ENCODE data around the gene CREM. TPM values are rescaled to one million over a fixed set of nuclear protein-coding genes. Genes with fewer than 3 reads are reported as not detected.

CREM gene
- total RNA-seq, 1 donor from 2014 or later, result 19.3 TPM

DNA sequence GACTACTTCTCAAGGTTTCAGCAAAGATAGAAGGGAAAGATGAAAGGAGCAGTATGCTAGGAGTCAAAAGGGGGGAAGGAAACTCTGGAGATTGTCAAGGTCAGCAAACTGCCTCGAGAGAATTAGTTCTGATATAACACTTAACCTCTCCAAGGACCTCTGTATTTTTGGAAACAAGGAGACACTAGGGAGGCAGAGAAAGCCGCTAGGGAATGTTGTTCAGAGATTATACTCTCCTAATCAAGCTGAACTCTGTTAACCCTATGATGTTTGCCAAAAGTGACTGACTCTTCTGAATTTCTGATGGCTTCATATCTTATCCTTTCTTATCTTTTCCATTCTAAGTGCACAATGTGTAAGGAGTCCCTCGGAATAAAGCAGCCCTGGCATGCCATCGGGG lies 27.1 kb downstream of the CREM start:
- no peaks in the 10 kb centered on the region for H3K9me3 ChIP-seq
- TF ChIP-seq, protein P1, sequence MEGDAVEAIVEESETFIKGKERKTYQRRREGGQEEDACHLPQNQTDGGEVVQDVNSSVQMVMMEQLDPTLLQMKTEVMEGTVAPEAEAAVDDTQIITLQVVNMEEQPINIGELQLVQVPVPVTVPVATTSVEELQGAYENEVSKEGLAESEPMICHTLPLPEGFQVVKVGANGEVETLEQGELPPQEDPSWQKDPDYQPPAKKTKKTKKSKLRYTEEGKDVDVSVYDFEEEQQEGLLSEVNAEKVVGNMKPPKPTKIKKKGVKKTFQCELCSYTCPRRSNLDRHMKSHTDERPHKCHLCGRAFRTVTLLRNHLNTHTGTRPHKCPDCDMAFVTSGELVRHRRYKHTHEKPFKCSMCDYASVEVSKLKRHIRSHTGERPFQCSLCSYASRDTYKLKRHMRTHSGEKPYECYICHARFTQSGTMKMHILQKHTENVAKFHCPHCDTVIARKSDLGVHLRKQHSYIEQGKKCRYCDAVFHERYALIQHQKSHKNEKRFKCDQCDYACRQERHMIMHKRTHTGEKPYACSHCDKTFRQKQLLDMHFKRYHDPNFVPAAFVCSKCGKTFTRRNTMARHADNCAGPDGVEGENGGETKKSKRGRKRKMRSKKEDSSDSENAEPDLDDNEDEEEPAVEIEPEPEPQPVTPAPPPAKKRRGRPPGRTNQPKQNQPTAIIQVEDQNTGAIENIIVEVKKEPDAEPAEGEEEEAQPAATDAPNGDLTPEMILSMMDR (IDR thresholded peaks at IDR 0.05), result no peak

DNA sequence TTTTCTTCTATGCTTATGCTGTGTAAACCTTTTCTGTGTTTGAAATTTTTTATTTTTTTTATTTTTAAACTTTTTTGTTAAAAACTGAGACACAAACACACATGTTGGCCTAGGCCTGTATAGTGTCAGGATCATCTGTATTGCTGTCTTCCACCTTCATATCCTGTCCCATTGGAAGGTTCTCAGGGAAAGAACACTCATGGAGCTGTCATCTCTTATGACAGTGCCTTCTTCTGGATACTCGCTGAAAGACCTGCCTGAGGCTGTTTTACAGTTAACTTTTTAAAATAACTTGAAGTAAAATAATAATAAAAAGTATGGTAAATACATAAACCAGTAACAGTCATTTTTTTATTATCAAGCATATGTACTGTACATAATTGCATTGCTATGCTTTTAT lies 34.1 kb downstream of the CREM start:
- no peaks in the 10 kb centered on the region for H3K9me3 ChIP-seq
- ATAC-seq, result no peak

More for the DNA sequence above, 27.1 kb downstream of the CREM start:
- Histone ChIP-seq H3K27ac (no peak overlapping the region), H3K27me3 (ENCODE audit: low read depth) (no peaks in the 10 kb centered on the region), H3K4me1 (no peaks in the 10 kb centered on the region), H3K36me3 (no peaks in the 10 kb centered on the region), H3K4me3 (no peak overlapping the region)
- ATAC-seq (no peak), DNase-seq (no peak)
- intact Hi-C loops (cut with DNase I), result no loop called here

DNA sequence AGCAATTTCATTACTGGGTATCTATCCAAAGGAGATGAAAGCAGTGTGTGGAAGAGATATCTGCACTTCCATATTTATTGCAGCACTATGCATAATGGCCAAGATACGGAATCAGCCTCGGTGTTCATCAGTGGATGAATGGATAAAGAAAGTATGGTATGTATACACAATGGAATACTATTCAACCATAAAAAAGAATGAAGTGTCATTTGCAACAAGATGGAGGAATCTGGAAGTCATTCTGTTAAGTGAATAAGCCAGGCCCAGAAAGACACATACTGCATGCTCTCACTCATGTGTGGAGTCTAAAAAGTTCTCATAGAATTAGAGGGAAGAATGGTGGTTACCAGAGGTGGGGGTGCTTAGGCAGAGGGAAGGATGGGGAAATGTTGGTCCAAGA lies 35.3 kb downstream of the CREM start:
- Histone ChIP-seq H3K4me3 (no peak overlapping the region), H3K4me1 (no peaks in the 10 kb centered on the region), H3K27ac (no peak overlapping the region), H3K36me3 (no peaks in the 10 kb centered on the region), H3K9me3 (no peaks in the 10 kb centered on the region), H3K27me3 (ENCODE audit: low read depth) (no peaks in the 10 kb centered on the region)
- intact Hi-C loops (cut with DNase I), result no loop called here
- DNase-seq (no peak), ATAC-seq (no peak)
- TF ChIP-seq, protein P1 (IDR thresholded peaks at IDR 0.05), result no peak

More for the DNA sequence above, 34.1 kb downstream of the CREM start:
- intact Hi-C loops (cut with DNase I), result no loop called here
- no peaks in the 10 kb centered on the region for H3K4me1 ChIP-seq
- H3K27ac ChIP-seq, result no peak overlapping the region
- H3K27me3 ChIP-seq (ENCODE audit: low read depth), result no peaks in the 10 kb centered on the region
- TF ChIP-seq, protein P1 (IDR thresholded peaks at IDR 0.05), result no peak
- H3K4me3 ChIP-seq, result no peak overlapping the region
- no peaks in the 10 kb centered on the region for H3K36me3 ChIP-seq
- no peak for DNase-seq

- DNase-seq (no peak), ATAC-seq (no peak)
- no peaks in the 10 kb centered on the region for H3K4me1 ChIP-seq
- no peak overlapping the region for H3K27ac ChIP-seq
- no peak overlapping the region for H3K4me3 ChIP-seq
- H3K27me3 ChIP-seq (ENCODE audit: low read depth), result no peaks in the 10 kb centered on the region
- no peaks in the 10 kb centered on the region for H3K36me3 ChIP-seq
- intact Hi-C loops (cut with DNase I), result no loop called here
- peaks cover 4% of the 10 kb centered on the region for H3K9me3 ChIP-seq
- TF ChIP-seq, protein P1 (IDR thresholded peaks at IDR 0.05), result no peak
Observed at GRCh38 chr10:35165136-35165535, 38.5 kb downstream of the CREM start.

- intact Hi-C loops (cut with DNase I), result no loop called here
- Histone ChIP-seq H3K27ac (no peak overlapping the region), H3K36me3 (no peaks in the 10 kb centered on the region), H3K4me1 (no peaks in the 10 kb centered on the region), H3K27me3 (ENCODE audit: low read depth) (no peaks in the 10 kb centered on the region), H3K9me3 (peaks cover 4% of the 10 kb centered on the region), H3K4me3 (no peak overlapping the region)
- no peak for ATAC-seq
- TF ChIP-seq, protein P1 (IDR thresholded peaks at IDR 0.05), result no peak
- no peak for DNase-seq
Observed at GRCh38 chr10:35165811-35166210, 39.2 kb downstream of the CREM start.

DNA sequence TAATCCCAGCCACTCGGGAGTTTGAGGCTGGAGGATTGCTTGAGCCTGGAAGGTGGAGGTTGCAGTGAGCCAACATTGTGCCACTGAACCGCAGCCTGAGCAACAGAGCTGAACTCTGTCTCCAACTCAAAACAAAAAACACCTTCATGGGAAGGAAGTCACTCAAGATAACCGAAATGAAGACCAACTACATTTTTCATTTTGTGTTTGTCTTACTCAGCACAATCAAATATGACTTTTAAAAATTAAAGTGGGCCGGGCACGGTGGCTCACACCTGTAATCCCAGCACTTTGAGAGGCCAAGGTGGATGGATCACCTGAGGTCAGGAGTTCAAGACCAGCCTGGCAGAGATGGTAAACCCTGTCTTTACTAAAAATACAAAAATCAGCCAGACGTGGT lies 40.0 kb downstream of the CREM start:
- Histone ChIP-seq H3K4me1 (no peaks in the 10 kb centered on the region), H3K27ac (no peak overlapping the region)

More for the DNA sequence above, 40.0 kb downstream of the CREM start:
- intact Hi-C loops (cut with DNase I), result no loop called here
- Histone ChIP-seq H3K36me3 (no peaks in the 10 kb centered on the region), H3K27me3 (ENCODE audit: low read depth) (no peaks in the 10 kb centered on the region), H3K4me3 (no peak overlapping the region), H3K9me3 (peaks cover 4% of the 10 kb centered on the region)
- no peak for DNase-seq
- no peak for ATAC-seq
- TF ChIP-seq, protein P1 (IDR thresholded peaks at IDR 0.05), result no peak

Measured in lower lobe of right lung (tissue), 2 donors.